ENCODE results near the gene LDLRAD3. TPM values are rescaled to one million over a fixed set of nuclear protein-coding genes. Genes with fewer than 3 reads are reported as not detected.

LDLRAD3 gene
- total and polyA plus RNA-seq, 10 donors, result 1.5 to 9.6 (median 8.1) TPM

GRCh38 chr11:35930466-35930865, 13.4 kb upstream of the LDLRAD3 start:
- Histone ChIP-seq H3K9me3 (peaks cover 0 to 4% (median 0%) of the 10 kb centered on the region in 8 donors), H3K27ac (no peak overlapping the region), H3K36me3 (no peaks in the 10 kb centered on the region), H3K4me3 (no peak overlapping the region), H3K4me1 (peaks cover 0 to 13% (median 4%) of the 10 kb centered on the region in 6 donors), H3K27me3 (replicated peaks in 1 of 7) (peaks cover 0 to 4% (median 0%) of the 10 kb centered on the region in 7 donors)
- intact Hi-C loops (cut with DNase I; ENCODE audit: low total_unique reads), result no loop called here
- TF ChIP-seq CTCF (IDR thresholded peaks at IDR 0.05 in 8 of 11, conservative IDR thresholded peaks at IDR 0.05 in 3 of 11) (no peak), POLR2A (IDR thresholded peaks at IDR 0.05) (no peak), POLR2AphosphoS5 (IDR thresholded peaks at IDR 0.05) (no peak)
- no peak for DNase-seq

DNA sequence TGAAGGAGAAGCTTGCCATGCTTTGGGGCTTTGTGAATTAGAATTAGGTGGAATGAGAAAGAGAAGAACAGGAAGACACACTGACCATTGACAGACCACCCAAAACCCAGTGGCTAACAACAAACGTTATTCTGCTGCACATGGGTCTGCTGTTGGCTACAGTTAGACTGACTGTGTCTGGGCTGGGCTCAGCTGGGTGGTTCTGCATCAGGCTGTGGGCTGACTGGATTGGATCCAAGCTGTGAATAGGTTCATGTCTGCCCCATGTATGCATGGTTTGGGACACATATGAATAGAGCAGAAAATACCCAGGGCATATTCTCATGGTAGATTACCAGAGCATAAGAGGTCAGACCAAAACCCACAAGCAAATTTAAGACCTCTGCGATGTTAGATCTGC, 11.7 kb upstream of the LDLRAD3 start:
- Histone ChIP-seq H3K4me3 (no peak overlapping the region), H3K36me3 (no peaks in the 10 kb centered on the region), H3K27me3 (replicated peaks in 1 of 7) (peaks cover 0 to 9% (median 0%) of the 10 kb centered on the region in 7 donors), H3K4me1 (peaks cover 0 to 13% (median 4%) of the 10 kb centered on the region in 6 donors), H3K27ac (peak overlapping the region in 3 of 8 donors; percentile 39 to 64 (median 61)), H3K9me3 (peaks cover 0 to 4% (median 0%) of the 10 kb centered on the region in 8 donors)
- TF ChIP-seq POLR2AphosphoS5 (IDR thresholded peaks at IDR 0.05), result no peak
- 63 to 81% (median 67%) methylated on average over 2 of the region's 2 CpGs for WGBS, 5 donors
- intact Hi-C loops (cut with DNase I; ENCODE audit: low total_unique reads), result no loop called here
- DNase-seq, result no peak

DNA sequence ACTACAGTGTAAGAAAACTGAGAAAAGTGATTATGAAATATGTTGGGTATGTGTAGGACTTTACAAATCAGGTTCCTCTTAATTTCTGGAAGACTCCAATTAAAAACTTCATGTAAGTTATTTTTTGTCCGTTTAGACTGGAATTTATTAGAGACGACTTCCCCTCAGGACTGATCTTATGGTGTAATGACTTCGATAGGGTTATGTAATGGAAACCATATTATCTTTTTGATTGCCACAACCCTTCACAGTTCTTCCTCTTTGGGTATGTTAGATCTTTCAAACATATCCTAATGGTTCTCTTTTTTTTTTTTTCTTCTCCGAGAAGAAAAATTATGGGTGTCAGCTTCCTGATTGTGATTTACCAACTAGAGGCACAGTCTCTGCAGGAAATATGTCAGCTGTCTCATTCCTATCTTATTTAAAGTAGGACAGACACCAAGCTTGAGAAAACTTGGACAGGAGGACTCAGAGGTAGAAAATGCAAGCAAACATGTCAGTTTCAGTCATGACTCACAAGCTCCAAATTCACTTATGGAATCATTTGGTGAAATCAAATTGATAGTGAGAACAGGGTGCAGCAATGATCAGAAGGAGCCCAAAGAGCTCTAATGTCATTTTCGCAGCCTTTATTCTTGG, 11.1 kb upstream of the LDLRAD3 start:
- no peak for TF ChIP-seq POLR2AphosphoS5 (IDR thresholded peaks at IDR 0.05)
- no peak for TF ChIP-seq POLR2A (IDR thresholded peaks at IDR 0.05)
- TF ChIP-seq CTCF (IDR thresholded peaks at IDR 0.05 in 8 of 11, conservative IDR thresholded peaks at IDR 0.05 in 3 of 11), result no peak

DNA sequence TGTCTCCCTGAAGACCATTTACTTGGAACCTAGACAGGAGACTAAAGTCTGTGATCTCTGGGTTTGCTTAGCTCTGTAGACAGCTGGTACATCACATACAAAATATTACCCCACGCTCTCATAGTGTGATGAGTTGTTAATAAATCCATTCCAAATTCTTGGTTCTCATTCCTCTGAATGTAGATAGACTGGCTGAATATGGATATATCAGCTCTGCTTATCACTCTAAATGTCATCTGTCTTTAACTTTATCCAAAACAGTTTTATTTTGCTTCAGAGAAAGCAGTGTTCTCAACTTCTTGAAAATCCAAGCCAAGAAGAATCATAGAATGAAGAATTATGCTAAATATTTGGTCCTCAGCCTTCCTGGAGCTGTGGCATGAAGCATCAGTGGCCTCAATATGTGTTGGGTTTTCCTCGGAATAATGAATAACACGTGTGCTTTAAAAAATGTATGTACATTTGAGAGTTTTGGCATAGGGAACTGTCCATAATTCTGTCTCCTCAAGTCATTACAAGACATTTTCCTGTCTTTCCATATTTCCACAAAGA, 10.5 kb upstream of the LDLRAD3 start:
- H3K9me3 ChIP-seq, result peaks cover 0 to 4% (median 0%) of the 10 kb centered on the region in 8 donors
- TF ChIP-seq POLR2AphosphoS5 (IDR thresholded peaks at IDR 0.05) (no peak), POLR2A (IDR thresholded peaks at IDR 0.05) (no peak), CTCF (IDR thresholded peaks at IDR 0.05 in 8 of 11, conservative IDR thresholded peaks at IDR 0.05 in 3 of 11) (no peak)
- WGBS, 5 donors, result 82 to 94% (median 85%) methylated on average over 3 of the region's 3 CpGs
- H3K27me3 ChIP-seq (replicated peaks in 1 of 7), result peaks cover 0 to 12% (median 0%) of the 10 kb centered on the region in 7 donors
- DNase-seq, result no peak
- H3K4me1 ChIP-seq, result peaks cover 0 to 2% (median 0%) of the 10 kb centered on the region in 6 donors
- intact Hi-C loops (cut with DNase I; ENCODE audit: low total_unique reads), result no loop called here
- peak overlapping the region in 3 of 8 donors; percentile 44 to 64 (median 61) for H3K27ac ChIP-seq
- no peak overlapping the region for H3K4me3 ChIP-seq
- H3K36me3 ChIP-seq, result no peaks in the 10 kb centered on the region

More for the DNA sequence above, 11.1 kb upstream of the LDLRAD3 start:
- H3K27ac ChIP-seq, result peak overlapping the region in 3 of 8 donors; percentile 44 to 64 (median 61)
- no peak overlapping the region for H3K4me3 ChIP-seq
- intact Hi-C loops (cut with DNase I; ENCODE audit: low total_unique reads), result no loop called here
- H3K4me1 ChIP-seq, result peaks cover 0 to 8% (median under 1%) of the 10 kb centered on the region in 6 donors
- no peak for DNase-seq
- H3K27me3 ChIP-seq (replicated peaks in 1 of 7), result peaks cover 0 to 9% (median 0%) of the 10 kb centered on the region in 7 donors
- WGBS, 5 donors, result 26 to 58% (median 37%) methylated on average over 5 of the region's 5 CpGs
- H3K9me3 ChIP-seq, result peaks cover 0 to 4% (median 0%) of the 10 kb centered on the region in 8 donors
- no peaks in the 10 kb centered on the region for H3K36me3 ChIP-seq

All from spleen (tissue), 11 donors.